GM21576 (cell line): ENCODE measurements around the gene NAXE.

ENCODE experiments used
- ATAC-seq: cut with Tn5 transposase; IDR thresholded peaks from one replicate; pipeline ENCODE4 v1.9.1; 2021; ENCODE audit warnings: mild to moderate bottlenecking, moderate library complexity; ENCODE audit not compliant: unreplicated experiment

Gene NAXE

GRCh38 chr1:156643049-156643777 lies 51.6 kb downstream of the NAXE start:
- ATAC-seq = no peak

- no peak for ATAC-seq
Observed at GRCh38 chr1:156643778-156644092, 52.2 kb downstream of the NAXE start.
